HG03571 (cell line): ENCODE measurements around the gene PYDC2.
"Not testable (repeated sequence)": the region's sequence is repeated elsewhere in the genome, so short reads cannot be mapped to it uniquely, and the experiment has no call there.

ENCODE experiments used
- ATAC-seq: cut with Tn5 transposase; IDR thresholded peaks from one replicate; pipeline ENCODE4 v1.9.1; 2021; ENCODE audit not compliant: unreplicated experiment

PYDC2 gene

DNA sequence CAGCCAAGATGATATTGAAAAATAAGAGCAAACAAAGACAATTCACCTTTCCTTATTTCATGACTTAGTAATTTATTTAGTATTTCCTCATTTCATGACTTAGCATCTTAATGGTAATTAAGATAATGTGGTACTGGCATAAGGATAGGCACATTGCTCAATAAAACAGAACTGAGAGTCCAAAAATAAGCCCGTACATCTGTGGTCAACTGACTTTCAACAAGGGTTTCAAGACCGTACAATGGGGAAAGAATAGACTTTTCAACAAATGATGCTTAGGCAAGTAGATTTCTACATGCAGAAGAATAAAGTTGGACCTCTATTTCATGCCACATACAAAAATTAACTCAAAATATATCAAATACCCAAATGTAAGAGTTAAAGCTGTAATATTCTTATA lies 603 bp upstream of the PYDC2 start:
- no peak for ATAC-seq

DNA sequence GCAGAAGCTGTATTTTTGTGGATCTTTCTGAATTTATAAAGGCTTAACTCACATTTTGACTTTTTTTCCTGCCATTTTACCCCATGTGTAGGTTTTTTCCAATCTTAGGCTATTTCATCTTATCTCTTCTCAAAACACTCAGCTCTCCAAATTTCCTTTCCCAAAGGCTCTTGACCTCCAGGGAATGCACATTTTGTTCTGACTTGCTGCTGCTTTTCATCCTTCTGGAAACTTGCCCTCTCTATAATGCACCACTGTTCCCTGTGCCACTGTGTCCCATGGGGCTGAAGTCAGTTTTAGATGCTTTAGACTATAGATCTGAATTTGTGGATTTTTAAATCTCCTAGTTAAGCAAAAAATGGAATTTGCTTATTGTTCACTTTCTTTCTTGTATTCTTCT lies 9.1 kb downstream of the PYDC2 start:
- ATAC-seq: no peak

DNA sequence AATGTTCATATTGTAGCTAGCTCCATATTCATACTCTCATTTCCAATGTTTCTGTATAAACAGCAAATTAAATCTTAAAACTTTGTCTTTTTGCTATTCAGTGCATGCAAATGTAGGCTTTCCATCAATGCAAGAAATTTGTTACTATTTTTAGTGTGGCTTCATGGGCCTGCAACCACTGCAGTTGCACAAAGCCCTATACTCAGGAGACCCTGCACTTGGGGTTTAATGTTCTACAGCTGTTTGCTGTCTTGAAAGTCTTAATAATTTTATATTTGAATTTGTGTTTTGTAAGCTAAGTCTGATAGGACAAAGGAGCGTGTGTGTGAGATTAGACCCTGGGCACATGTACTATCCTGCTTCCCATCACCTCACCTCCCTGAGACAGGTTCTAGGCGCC lies 9.6 kb downstream of the PYDC2 start:
- no peak for ATAC-seq

DNA sequence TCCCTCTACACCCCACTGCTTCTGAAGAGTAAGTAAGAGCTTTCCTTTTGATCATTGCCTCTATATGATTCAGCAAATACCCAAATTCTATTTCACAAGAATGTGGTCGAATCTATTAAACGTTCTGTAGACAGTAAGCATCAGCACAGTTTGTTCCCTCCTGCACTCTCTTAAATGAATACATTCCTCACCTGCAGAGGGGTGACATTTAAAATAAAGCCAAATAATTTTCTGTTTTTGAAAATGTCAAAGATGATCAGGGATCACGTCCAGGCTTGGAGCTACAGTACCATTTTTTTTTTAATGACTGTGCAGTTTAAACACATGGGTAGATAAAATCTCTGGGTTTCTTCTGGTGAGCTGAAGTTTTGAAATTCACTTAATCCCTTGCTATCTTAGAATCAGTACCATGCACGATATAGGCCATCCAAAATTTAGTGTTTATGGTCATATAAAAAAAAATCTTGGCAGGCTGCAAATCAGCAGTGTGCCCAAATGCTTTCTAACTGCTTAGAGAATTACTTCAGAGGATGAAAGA lies 12.8 kb downstream of the PYDC2 start:
- ATAC-seq: no peak

DNA sequence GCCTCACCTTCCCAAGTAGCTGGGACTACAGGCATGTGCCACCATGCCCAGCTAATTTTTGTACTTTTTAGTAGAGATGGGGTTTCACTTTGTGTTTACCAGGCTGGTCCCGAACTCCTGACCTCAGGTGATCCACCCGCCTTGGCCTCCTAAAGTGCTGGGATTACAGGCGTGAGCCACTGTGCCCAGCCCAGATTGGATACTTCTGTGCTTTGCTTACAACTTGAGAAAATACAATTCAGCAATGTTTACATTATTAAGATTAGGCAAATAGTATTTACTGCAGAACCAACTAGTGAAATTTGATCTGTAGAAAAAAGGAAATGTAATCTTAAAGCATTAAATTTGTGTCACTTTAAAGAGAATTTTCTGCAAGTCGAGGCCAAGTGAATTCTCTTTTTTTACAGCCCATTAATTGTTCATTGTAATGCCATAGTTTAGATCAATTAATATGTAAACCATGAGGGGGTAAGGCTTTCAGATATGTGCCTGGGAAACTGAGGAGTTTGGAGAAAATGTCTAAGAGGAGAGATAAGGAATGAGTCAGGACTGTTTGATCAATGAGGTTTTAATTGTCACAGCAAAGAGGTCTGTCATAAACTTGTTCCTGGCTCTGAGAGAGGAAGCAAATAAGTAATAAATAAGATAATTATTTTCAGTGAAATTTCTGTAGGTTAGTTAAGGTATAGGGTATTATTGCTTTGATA lies 15.3 kb downstream of the PYDC2 start:
- ATAC-seq: no peak

DNA sequence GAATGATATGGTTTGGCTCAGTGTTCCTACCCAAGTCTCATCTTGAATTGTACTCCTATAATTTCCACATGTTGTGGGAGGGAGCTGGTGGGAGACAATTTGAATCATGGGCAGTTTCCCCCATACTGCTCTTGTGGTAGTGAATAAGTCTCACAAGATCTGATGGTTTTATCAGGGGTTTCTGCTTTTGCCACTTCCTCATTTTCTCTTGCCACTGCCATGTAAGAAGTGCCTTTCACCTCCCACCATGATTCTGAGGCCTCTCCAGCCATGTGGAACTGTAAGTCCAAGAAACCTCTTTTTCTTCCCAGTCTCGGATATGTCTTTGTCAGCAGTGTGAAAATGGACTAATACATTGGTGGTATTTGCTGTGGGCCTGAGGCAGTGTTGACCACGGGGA lies 23.0 kb downstream of the PYDC2 start:
- ATAC-seq: not testable (repeated sequence)

DNA sequence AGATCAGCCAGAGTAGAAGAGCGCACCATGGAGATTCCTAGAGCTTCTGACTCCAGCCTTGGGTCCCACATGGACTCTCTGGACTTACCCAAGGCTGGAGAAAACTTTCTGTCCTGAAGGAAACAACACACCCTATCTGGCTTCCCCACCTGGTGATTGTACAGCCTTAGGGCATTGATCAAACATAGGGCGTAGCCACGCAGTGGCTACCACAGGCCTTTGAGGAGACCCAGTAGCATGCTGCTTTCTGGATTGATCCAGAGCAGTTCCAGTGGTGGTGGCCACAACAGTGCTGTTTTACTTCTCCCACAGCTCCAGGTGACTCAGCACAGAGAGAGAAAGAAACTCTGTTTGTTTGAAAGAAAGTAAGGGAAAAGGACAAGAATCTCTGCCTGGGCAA lies 23.5 kb downstream of the PYDC2 start:
- no peak for ATAC-seq

DNA sequence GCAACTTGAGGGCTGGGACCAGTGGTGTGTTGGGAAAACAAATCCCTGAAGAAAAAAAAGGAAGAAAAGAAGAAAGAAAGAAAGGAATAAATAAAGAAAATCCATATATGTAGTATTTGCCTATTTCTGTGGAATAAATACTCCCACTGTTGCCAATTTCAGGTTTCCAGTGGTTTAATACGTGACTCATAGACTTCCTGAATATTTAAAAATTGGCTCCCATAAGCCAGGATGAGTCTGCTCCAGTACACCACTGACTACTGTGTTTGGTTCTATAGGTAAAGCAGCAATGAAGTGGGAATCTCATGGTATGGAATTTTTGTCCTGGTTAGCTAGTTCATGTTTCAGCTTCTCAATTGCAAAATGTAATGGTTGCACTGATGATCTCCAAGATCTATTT lies 31.6 kb downstream of the PYDC2 start:
- no peak for ATAC-seq

DNA sequence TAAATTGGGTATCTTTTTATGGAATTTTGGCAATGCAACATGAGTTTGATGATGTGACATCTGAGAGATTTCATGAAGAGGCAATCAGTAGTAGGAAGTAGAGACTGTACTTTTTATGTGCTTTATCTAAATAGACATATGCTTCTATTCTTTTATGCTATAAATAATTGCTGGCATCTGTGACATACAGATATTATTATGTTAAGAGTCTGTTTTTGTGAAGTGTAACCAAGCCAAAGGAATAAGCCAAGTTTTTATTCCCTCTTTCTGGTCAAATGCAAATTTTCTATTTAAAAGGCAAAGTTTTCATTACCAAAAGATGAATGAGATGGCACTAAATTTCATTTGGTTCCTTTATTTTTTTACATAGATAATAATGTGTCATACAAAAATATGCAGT lies 32.4 kb downstream of the PYDC2 start:
- no peak for ATAC-seq

DNA sequence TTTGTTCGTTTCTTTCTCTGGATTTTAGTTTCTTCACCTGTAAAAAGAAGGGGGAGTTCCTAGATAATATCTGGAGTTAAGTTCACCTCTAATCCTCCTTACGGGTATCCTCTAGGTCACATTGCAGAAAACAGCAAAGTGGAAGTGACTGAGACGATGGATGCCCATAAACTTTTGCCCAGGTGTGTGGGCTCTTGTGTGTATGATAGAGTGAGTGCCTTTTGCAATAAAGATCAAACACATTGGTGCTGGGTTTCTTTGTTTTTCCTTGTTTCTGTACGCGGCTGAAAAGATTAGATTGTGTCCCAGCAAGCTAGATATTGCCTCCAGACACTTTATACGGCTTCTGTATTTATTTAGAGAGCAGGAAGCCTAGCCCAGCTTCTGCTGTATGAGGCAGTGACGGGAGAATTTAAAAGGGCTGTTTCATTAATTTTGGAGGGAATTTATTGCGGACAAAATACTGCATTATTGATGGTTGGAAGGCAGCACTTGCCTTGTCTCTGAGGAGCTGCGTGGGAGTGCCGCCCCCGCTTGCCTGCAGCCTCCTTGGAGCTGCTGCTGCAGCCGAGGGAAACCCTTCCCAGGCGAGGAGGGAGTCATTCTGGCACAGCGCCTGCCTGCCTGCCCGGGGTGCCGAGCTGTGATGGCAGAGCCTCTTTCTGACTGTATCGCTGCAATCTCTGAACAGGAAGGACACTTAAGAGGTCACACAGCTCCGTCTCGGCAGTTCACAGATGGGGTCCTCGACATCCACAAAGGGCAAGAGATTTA lies 38.5 kb downstream of the PYDC2 start:
- no peak for ATAC-seq

DNA sequence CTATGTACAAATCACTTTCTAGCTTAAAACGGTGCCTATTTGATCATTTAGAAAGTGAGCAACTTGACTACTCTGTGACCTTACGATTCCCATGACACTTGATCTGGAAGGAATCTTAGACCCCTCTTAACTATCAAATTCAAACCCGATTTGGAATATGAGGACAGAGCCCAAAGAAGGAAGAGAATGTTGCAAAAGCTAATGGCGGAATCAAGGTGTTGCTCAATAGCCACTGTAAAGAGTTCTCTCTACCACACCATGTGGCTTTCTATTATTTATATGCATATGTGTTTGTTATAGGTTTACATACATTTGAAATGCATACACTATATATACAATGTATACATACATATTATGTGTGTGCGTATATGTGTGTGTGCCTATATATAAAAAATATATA lies 39.9 kb downstream of the PYDC2 start:
- ATAC-seq: no peak

DNA sequence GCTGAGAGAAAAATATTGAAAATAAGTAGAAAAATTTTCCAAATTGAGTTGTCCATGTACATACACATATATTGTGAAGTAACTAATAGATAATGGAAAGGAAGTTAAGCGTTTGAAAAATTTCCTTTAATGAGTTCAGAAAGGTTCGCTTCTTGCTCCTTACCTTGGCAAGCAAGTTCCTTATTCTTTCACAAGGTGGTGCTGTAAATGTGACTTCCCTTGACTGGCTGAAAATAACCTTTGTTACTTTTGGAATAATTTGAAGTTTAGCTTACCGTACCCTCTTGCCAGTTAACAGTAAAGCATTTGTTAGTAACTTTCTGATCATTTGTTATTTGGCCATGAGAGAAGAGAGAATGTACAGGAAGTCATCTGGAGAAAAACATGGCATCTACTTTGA lies 41.6 kb downstream of the PYDC2 start:
- no peak for ATAC-seq

DNA sequence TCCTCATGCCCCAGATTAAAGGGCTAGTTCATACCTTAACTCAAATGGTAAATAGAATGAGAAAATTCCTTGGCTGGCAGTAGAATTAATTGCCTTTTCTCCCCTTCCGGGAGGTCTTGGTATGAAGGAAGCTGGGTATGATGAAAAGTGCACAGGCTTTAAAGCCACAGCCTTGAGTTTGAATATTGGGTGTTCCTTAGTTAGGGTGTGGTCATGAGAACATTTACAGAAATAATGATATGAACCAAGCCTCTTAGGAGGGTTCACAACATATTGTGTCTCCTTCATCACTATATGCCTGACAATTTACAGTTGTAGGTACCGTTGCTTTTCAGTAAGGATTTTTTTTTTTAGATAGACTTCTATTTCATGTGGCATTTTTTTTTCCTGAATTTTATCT lies 48.1 kb downstream of the PYDC2 start:
- ATAC-seq: no peak
